Right atrium auricular region (tissue), 2 donors: ENCODE measurements around the gene CACNA1C. TPM values are rescaled to one million over a fixed set of nuclear protein-coding genes. Genes with fewer than 3 reads are reported as not detected.
A peak's percentile ranks its signal among the peaks of the same experiment; 100 is the strongest.

ENCODE experiments used
- DNase-seq: peaks from one replicate; pipeline ENCODE4 v3.0.0-alpha.2; 2019; ENCODE audit warnings: low spot score
- H3K27ac ChIP-seq, 2 donors: fragments of 200-600 bp; sonication (generic); 1 replicate in 1 of 2; 2 replicates in 1 of 2; pipeline ENCODE4 v1.5.1; 2016 to 2019
- H3K27me3 ChIP-seq, 2 donors: fragments of 200-600 bp; sonication (generic); one replicate each; pipeline versions ENCODE4 v1.5.1 to v1.6.0; 2017 to 2019
- H3K36me3 ChIP-seq: fragments of 200-600 bp; sonication (generic); one replicate; pipeline ENCODE4 v1.5.1; 2016
- H3K4me1 ChIP-seq, 2 donors: fragments of 200-600 bp; sonication (generic); one replicate each; pipeline versions ENCODE4 v1.5.1 to v1.6.0; 2017 to 2019
- H3K4me3 ChIP-seq, 2 donors: fragments of 200-600 bp; sonication (generic); 1 replicate in 1 of 2; 2 replicates in 1 of 2; pipeline ENCODE4 v1.5.1; 2017 to 2019; ENCODE audit warnings: mild to moderate bottlenecking in 1 of 2, moderate library complexity in 1 of 2
- H3K9me3 ChIP-seq, 2 donors: fragments of 200-600 bp; sonication (generic); one replicate each; pipeline ENCODE4 v1.5.1; 2019
- total RNA-seq, 2 donors: library from RNA; depleted of rRNA; stranded (reverse); fragments of >200 nt; gene quantifications; one replicate each; pipeline ENCODE4 v1.1.0, GENCODE V29; 2016
- TF ChIP-seq, protein P1 (sequence below), 2 donors: fragments of 200-600 bp; sonication (generic); IDR thresholded peaks; one replicate each; pipeline ENCODE4 v1.5.1; 2019; ENCODE audit warnings: antibody characterized with exemption in 2 of 2

CACNA1C gene
- total RNA-seq, 2 donors from 2014 or later = 83.1 to 93.6 TPM

DNA sequence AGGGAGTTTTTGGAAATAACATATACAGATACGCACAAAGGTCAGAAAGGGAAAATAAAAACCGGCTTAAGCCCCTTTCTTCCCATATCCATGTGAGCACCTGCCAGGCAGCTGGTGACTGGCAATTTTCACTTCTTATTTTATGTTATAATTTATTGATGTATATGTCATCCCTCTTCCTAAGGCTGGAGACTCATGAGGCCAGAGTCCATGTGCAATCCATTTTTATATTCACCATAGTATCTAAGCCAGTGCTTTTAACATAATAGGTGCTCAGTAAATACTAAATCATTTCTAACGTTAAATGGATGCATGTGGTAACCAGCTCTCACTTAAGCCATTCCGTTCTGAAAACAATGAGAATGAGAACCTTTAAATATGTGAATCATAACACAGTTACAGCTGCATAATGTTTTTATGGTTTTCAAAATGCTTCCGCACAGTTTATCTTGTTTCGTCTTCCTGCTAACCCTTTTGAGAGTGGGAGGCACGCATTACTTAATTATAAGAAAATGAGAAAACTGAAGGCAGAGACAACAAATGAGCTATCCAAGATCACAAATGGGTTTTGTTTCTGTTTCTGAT, 178.3 kb downstream of the CACNA1C start:
- TF ChIP-seq, protein P1, sequence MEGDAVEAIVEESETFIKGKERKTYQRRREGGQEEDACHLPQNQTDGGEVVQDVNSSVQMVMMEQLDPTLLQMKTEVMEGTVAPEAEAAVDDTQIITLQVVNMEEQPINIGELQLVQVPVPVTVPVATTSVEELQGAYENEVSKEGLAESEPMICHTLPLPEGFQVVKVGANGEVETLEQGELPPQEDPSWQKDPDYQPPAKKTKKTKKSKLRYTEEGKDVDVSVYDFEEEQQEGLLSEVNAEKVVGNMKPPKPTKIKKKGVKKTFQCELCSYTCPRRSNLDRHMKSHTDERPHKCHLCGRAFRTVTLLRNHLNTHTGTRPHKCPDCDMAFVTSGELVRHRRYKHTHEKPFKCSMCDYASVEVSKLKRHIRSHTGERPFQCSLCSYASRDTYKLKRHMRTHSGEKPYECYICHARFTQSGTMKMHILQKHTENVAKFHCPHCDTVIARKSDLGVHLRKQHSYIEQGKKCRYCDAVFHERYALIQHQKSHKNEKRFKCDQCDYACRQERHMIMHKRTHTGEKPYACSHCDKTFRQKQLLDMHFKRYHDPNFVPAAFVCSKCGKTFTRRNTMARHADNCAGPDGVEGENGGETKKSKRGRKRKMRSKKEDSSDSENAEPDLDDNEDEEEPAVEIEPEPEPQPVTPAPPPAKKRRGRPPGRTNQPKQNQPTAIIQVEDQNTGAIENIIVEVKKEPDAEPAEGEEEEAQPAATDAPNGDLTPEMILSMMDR (IDR thresholded peaks at IDR 0.05) = no peak
- DNase-seq = no peak
- Histone ChIP-seq H3K4me1 (peaks cover 0 to 42% of the 10 kb centered on the region in 2 donors), H3K27me3 (no peaks in the 10 kb centered on the region), H3K27ac (peak overlapping the region in 1 of 2 donors; percentile 43), H3K36me3 (no peaks in the 10 kb centered on the region), H3K9me3 (no peaks in the 10 kb centered on the region), H3K4me3 (no peak overlapping the region)

DNA sequence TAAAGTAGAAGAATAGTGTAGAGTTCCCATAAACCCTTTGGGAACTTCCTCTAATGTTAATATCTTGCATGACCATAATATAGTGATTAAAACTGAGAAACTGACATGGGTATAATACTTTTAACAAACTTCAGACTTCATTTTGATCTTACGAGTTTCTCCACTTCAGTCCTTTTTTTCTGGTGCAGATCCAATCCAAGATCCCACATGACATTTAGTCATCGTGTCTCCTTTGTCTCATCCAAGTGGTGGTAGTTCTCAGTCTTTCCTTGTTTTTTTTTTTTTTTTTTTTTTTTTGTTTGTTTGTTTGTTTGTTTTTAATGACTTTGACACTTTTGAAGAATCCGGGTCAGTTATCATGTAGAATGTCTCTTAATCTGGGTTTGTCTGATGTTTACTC, 179.2 kb downstream of the CACNA1C start:
- no peak for DNase-seq
- Histone ChIP-seq H3K27ac (no peak overlapping the region), H3K4me3 (no peak overlapping the region), H3K36me3 (no peaks in the 10 kb centered on the region), H3K27me3 (no peaks in the 10 kb centered on the region), H3K9me3 (no peaks in the 10 kb centered on the region), H3K4me1 (peaks cover 0 to 40% of the 10 kb centered on the region in 2 donors)
- TF ChIP-seq, protein P1 (IDR thresholded peaks at IDR 0.05) = no peak

DNA sequence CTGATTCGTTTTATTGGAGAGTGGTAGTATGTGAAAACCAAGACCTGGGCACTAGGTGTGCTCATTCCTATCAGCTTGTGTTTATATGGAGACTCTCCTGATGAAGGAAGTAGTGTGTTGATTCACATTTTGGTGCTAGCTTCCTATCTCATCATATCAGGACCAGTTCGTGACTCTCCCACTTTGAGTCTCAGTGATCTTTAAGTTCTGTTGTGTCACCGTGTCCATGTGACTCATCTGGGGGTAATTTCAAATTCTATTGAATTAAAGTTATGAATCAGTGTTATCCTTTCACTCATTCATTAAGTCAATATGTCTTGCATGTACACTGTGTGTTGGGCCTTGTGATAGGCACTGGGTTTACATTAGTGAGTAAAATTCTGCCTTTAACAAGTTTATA, 180.2 kb downstream of the CACNA1C start:
- H3K36me3 ChIP-seq = no peaks in the 10 kb centered on the region
- peak overlapping the region; percentile 20 to 90 for H3K27ac ChIP-seq
- TF ChIP-seq, protein P1 (IDR thresholded peaks at IDR 0.05) = no peak
- H3K4me3 ChIP-seq = no peak overlapping the region
- H3K27me3 ChIP-seq = no peaks in the 10 kb centered on the region
- H3K9me3 ChIP-seq = no peaks in the 10 kb centered on the region
- peaks cover 0 to 38% of the 10 kb centered on the region in 2 donors for H3K4me1 ChIP-seq
- DNase-seq = no peak

- H3K36me3 ChIP-seq = no peaks in the 10 kb centered on the region
- no peak for DNase-seq
- H3K4me1 ChIP-seq = peaks cover 0 to 42% of the 10 kb centered on the region in 2 donors
- H3K27me3 ChIP-seq = no peaks in the 10 kb centered on the region
- H3K4me3 ChIP-seq = no peak overlapping the region
- peak overlapping the region; percentile 87 to 90 for H3K27ac ChIP-seq
- H3K9me3 ChIP-seq = no peaks in the 10 kb centered on the region
- TF ChIP-seq, protein P1 (IDR thresholded peaks at IDR 0.05) = no peak
These were observed 181.3 kb downstream of the CACNA1C start for GRCh38 chr12:2234091-2234490.

DNA sequence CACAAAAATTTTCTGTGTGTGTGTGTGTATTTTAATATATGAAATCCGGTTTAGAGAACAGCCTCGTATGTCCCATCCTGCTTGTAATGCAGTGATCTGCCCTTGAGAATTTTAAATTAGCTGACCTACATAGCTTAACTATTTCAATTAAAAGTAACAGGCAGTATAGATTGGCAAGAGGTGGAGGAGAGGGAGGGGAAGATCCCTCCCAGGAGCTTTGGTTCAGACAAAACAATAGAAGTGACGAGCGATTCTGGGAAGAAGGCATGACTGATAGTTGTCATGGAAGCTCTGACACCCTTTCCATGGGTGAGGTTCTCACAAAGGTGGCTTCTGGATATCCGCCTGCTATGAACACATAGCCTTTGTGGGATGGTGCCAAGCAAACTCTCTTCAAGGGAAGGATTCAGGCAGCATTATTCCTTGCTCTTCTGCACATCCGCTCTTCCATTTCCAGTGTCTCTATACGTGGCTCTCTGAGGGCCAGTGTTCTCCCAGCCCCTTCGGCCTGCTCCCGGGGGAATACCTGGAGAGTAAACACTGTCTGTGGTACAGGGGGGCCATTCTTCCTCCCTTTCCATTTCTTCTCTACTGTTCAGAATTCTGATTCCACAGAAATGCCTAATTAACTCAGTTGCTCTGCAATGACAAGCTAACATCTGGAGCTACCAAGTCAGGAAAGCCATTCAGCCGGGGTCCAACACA, 182.0 kb downstream of the CACNA1C start:
- no peaks in the 10 kb centered on the region for H3K9me3 ChIP-seq
- no peaks in the 10 kb centered on the region for H3K27me3 ChIP-seq
- H3K27ac ChIP-seq = peak overlapping the region; percentile 87 to 90
- peaks cover 0 to 45% of the 10 kb centered on the region in 2 donors for H3K4me1 ChIP-seq
- DNase-seq = no peak
- TF ChIP-seq, protein P1 (IDR thresholded peaks at IDR 0.05) = no peak
- H3K4me3 ChIP-seq = no peak overlapping the region
- no peaks in the 10 kb centered on the region for H3K36me3 ChIP-seq
